HG03457 (cell line): ENCODE results near the gene ERCC8.
"Not testable (repeated sequence)": the region's sequence is repeated elsewhere in the genome, so short reads cannot be mapped to it uniquely, and the experiment has no call there.

Experiments used
- ATAC-seq: cut with Tn5 transposase; IDR thresholded peaks from one replicate; pipeline ENCODE4 v1.9.1; 2021; ENCODE audit warnings: moderate number of reproducible peaks; ENCODE audit not compliant: unreplicated experiment

Gene ERCC8

DNA sequence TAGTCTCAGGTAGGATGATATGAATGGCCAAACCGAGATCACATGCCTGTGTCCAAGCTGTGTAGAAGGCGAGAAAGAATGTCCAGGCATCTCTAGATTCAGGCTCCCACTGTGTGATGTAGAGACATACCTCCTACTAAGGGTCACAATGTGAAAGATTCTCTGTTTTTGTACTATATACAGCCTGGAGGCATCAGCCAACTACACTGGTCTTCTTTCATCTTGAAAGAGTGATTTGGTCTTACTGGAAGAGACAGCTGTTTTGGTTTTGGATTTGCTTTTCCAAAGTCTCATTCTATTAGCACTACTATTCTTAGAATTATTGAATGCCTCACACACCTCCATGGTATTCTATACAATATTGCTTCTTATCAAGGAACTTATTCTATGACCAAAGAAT, 26.4 kb downstream of the ERCC8 start:
- ATAC-seq = no peak

DNA sequence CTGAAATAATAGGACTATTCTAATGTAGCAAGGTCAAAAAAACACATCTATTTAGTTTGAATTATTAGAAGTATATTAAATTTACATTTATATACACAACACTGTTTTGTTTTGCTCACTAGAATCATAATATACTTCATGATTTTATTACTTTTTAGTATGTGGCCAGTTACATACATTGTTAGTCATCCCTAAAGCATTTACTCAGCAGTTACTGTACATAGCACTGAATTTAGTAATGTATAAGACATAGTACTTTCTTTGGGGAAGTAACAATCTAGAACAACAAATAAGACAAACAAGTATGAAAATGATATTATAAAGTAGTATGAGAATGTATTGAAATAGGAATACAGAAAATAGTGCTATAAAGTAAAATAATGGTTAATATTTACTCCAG, 28.2 kb downstream of the ERCC8 start:
- ATAC-seq = no peak

DNA sequence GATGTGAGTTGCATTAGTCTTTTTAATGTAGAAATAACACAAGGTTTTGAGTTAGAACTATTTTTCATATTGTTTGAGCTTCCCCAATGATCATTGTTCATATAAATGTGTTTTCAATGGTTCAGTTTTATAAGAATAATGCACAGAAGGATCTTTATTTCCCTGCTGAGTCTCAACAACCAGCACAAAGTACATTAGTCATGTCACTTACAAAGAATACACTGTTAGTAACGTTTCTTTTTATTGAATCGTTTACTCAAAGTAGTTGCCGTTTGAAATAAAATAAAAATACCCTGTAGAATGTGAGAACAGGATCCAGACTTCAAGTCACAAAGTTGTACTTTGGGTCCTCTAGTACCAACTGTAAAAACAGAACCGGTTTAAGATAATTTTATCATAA, 41.5 kb downstream of the ERCC8 start:
- ATAC-seq = no peak

DNA sequence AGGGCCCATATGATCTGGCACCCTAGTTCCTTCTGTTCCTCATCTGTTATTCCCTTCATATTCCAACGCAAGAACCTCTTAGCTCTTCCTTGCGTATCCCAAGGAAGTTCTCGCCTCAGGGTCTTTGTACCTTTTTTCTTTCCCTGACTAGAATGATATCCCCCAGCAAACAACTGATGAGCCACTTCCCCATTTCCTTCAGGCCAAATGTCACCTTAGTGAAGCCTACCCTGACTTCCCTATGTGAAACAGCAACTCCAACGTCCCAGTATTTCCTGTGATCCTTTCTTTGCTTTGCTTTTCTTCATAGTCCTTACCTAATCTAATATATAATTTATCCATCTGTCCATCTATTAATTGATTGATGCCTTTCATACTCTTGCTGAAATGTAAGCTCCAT, 47.9 kb downstream of the ERCC8 start:
- ATAC-seq = no peak

DNA sequence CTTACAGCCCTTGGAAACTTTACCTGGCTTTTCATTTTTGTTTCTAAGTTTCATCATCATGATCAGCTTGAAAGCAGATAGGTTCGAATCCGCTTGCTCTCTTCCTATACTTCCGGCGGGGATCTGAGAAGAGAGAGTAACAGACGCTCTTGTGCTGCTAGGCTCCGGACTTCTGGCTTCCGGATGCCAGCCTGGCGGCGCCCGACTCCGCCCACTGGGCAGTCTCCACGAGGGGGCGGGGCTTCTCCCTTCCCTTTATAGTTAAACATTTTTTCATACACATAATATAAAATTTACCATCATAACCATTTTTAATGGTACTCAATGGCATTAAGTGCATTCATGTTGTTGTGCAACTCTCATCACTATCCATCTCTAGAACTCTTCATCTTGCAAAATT, 51.3 kb downstream of the ERCC8 start:
- no peak for ATAC-seq

- no peak for ATAC-seq
These were observed 53.2 kb downstream of the ERCC8 start for GRCh38 chr5:60891667-60892066.

- peak; percentile 83 for ATAC-seq
These were observed 56.4 kb downstream of the ERCC8 start for GRCh38 chr5:60888359-60889061.

DNA sequence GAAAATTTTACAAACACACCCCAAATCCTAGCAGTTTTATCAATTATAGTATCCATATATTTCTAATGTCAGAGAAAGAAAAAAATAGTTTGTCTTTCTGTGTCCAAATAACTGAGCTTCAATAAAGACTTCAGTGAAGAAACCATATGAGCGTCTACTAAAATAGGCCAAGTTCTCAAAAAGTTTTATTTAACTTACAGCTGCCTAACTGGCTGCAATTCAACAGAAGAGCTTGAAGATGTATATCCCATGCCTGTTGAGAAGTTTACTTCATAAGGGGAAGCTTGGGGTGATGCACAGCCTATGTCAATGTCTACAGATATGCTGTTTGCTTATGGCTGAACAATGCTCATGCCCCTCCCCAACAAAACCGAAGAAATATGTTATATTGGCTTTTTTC, 57.1 kb downstream of the ERCC8 start:
- ATAC-seq = no peak

GRCh38 chr5:60887096-60887495, 57.8 kb downstream of the ERCC8 start:
- ATAC-seq = no peak

- no peak for ATAC-seq
These were observed 58.7 kb downstream of the ERCC8 start for GRCh38 chr5:60886158-60886557.

- no peak for ATAC-seq
These were observed 61.6 kb downstream of the ERCC8 start for GRCh38 chr5:60883229-60883628.

GRCh38 chr5:60872892-60873291, 72.0 kb downstream of the ERCC8 start:
- no peak for ATAC-seq

DNA sequence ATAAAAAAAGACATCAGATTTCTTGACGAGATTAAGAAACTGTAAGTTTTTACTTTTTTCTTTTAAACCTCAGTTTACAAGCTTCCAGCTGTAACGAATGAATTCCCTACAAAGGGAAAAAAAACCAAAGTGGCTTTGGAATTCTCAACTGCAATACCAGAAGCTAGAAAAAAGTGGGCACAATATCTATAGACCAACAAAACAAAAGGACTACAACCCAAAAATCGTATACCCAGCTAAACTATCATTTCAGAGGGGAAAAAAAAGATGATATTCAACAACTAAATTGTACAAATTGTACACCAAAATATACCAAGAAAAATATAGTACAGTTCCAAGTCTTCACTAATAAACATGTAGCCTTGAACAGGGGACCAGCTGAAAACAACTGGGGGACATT, 74.0 kb downstream of the ERCC8 start:
- no peak for ATAC-seq

- not testable (repeated sequence) for ATAC-seq
These were observed 84.3 kb downstream of the ERCC8 start for GRCh38 chr5:60860572-60860971.

DNA sequence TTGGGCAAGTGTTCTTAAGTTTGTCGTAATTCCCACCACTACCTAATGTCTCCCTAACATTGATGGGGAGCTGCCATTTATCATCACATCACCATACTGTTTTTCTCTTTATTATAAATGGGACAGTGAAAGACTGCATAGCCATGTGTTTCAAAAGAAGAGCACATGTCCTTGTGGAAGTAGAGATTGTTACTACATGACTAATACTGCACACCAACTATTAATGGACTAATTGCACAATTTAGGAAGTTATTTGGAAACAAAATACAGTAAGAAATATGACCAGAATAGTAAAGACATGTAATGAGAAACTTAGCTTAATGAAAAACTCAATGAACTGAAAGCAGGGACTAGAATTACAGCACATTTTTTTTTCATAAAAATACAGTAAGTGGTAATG, 88.8 kb downstream of the ERCC8 start:
- ATAC-seq = no peak

DNA sequence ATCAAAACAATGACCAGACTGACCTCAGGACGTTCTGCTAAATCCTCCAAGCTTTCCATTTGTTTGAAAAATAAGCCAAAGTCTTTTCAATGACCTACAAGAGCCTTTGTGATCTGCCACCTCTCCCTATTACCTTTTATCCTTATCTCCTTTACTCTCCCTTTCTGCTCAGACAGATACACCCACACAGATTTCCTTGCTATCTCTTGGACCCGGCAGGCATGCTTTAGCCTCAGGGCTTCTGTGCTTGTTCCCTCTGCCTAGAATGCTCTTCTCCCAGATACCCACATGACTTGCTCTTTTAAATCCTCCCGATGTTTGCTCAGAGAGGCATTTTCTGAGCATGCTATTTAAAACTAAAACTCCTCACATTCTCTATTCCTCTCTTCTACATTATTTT, 91.9 kb downstream of the ERCC8 start:
- no peak for ATAC-seq

GRCh38 chr5:60852317-60852716, 92.6 kb downstream of the ERCC8 start:
- ATAC-seq = no peak

DNA sequence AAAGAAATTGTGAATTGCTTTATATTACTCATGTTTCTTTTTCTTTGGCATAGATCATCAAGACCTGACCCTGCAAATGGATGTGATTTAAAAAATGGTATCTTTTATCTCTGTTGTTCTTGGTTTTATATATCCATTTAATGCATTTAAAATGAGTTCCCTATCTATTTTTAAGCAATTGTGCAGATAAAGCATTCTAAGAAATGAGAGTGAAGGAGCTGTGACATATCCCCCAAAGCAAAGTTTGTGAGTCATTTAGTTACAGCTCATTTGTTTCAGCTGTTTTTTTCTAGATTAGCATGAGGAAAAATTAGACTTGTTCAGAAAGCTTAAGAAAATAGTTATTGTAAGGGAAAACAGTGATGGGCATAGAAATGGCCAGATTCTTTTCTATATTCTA, 93.2 kb downstream of the ERCC8 start:
- ATAC-seq = no peak

- no peak for ATAC-seq
These were observed 98.6 kb downstream of the ERCC8 start for GRCh38 chr5:60846298-60846697.

DNA sequence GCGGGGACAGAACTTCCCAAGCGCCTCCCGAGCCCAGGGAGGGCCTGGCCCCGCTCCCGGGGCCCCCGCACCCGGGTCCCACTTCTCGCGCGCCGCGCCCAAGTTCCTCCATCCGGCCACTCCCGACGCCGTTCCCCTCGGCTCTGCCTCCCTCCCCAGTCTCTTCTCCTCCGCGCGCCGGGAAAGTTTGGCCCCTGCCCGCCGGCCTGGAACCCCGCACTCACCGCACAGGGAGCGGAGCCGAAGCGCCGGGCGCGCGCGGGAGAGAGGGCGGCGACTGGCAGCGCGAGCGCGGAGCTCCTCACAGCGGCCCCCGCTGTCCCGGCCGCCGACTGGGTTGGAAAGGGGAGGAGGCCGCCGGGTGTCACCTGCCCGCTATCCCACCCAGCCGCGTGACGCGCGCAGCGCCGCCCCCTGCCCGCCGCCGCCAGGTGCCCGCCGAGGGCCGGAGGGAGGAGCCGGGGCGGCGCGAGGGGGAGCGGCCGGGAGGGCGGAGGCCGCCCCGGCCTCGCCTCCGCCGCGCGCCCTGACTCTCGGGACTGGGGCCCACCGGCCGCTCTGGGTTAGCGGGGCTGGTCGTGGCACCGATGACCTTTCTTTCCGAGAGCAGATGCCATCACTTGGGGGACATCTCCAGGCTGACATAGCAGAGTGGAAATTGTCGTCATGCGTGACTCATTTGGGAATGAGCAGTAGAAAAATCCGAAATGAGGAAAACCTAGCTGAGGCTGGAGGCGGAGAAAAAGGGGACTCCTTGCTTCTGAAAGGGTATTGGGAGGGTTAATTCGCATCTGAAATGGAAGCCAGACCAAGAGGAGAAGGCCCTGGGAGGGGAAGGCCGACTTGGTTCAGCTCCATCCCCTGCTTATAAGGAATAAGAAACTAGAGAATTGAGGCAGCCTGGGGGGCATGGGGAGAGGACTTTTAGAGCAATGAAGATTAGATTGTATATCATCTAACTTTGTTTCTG, 100.6 kb downstream of the ERCC8 start, which contains the start of gene ELOVL7:
Gene ELOVL7 (minus strand): TSS at position 334 of the 970 bp plus-strand sequence. CDS start 56,872 bp downstream, outside the sequence.
- ATAC-seq = peak; percentile 86

- peak; percentile 20 for ATAC-seq
These were observed 101.4 kb downstream of the ERCC8 start for GRCh38 chr5:60843386-60843935.
